ENCODE results near the gene BAG3. TPM values are rescaled to one million over a fixed set of nuclear protein-coding genes. Genes with fewer than 3 reads are reported as not detected.

Gene BAG3
- total RNA-seq, 1 experiment from 2014 or later, result 131 TPM

DNA sequence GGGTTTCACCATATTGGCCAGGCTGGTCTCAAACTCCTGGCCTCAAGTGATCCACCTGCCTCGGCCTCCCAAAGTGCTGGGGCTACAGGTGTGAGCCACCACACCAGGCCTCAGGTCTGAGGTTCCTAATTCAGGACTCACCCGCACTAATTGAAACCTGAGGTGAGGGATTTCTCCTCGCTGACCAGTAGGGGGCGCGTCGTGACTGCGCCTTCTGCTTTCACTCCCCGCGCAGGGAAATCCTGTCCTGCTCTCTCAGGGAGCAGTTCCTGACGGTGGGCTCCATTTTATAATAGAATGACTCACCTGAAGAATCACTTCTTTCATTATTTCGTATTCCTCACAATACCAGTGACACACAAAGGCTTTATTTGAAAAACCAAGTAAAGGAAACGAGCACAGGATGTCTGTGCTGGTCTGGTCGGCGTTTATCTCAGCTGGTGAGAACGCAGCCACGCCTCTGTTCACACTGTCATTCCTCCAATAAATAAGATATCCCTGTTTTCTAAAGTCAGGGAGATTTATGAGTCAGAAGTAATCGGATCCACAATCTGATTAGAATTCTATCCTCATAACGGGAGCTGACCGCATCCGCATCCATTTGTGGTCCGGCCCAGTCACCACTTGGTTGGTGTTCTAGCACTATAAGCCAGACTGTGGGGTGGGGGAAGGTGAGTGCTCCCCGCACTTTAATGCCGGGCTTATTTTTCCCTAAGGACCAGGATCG, 35.4 kb downstream of the BAG3 start:
- peak; percentile 93 for ATAC-seq

GRCh38 chr10:119687192-119688032, 36.2 kb downstream of the BAG3 start:
- in situ Hi-C loops (cut with HindIII; ENCODE audit: low pct_unique_long_range_greater_than_20kb, low sequenced_read_pairs), result no loop called here
- TF ChIP-seq POLR2AphosphoS5 (IDR thresholded peaks at IDR 0.05; ENCODE audit: low read depth, low read length), result no peak
- TF ChIP-seq, protein P1, sequence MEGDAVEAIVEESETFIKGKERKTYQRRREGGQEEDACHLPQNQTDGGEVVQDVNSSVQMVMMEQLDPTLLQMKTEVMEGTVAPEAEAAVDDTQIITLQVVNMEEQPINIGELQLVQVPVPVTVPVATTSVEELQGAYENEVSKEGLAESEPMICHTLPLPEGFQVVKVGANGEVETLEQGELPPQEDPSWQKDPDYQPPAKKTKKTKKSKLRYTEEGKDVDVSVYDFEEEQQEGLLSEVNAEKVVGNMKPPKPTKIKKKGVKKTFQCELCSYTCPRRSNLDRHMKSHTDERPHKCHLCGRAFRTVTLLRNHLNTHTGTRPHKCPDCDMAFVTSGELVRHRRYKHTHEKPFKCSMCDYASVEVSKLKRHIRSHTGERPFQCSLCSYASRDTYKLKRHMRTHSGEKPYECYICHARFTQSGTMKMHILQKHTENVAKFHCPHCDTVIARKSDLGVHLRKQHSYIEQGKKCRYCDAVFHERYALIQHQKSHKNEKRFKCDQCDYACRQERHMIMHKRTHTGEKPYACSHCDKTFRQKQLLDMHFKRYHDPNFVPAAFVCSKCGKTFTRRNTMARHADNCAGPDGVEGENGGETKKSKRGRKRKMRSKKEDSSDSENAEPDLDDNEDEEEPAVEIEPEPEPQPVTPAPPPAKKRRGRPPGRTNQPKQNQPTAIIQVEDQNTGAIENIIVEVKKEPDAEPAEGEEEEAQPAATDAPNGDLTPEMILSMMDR (IDR thresholded peaks at IDR 0.05), result no peak
- no peak for TF ChIP-seq TCF7L2 (IDR thresholded peaks at IDR 0.05; ENCODE audit: low read depth, low read length)
- TF ChIP-seq SIN3A (IDR thresholded peaks at IDR 0.05; ENCODE audit: borderline replicate concordance, insufficient read depth, low read depth, low read length), result no peak
- TF ChIP-seq, protein P2, sequence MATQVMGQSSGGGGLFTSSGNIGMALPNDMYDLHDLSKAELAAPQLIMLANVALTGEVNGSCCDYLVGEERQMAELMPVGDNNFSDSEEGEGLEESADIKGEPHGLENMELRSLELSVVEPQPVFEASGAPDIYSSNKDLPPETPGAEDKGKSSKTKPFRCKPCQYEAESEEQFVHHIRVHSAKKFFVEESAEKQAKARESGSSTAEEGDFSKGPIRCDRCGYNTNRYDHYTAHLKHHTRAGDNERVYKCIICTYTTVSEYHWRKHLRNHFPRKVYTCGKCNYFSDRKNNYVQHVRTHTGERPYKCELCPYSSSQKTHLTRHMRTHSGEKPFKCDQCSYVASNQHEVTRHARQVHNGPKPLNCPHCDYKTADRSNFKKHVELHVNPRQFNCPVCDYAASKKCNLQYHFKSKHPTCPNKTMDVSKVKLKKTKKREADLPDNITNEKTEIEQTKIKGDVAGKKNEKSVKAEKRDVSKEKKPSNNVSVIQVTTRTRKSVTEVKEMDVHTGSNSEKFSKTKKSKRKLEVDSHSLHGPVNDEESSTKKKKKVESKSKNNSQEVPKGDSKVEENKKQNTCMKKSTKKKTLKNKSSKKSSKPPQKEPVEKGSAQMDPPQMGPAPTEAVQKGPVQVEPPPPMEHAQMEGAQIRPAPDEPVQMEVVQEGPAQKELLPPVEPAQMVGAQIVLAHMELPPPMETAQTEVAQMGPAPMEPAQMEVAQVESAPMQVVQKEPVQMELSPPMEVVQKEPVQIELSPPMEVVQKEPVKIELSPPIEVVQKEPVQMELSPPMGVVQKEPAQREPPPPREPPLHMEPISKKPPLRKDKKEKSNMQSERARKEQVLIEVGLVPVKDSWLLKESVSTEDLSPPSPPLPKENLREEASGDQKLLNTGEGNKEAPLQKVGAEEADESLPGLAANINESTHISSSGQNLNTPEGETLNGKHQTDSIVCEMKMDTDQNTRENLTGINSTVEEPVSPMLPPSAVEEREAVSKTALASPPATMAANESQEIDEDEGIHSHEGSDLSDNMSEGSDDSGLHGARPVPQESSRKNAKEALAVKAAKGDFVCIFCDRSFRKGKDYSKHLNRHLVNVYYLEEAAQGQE (IDR thresholded peaks at IDR 0.05; ENCODE audit: insufficient read depth in 1 of 2, low read depth in 2 of 2, low read length in 1 of 2), result no peak
- no peak for DNase-seq (ENCODE audit: low read depth, low spot score)
- Histone ChIP-seq H3K4me1 (ENCODE audit: control insufficient read depth, insufficient read depth, low read length) (peaks cover 19% of the 10 kb centered on the region), H3K27ac (ENCODE audit: low read length) (peak overlapping the region; percentile 75), H3K27me3 (ENCODE audit: control insufficient read depth, insufficient read depth, low read length) (no peaks in the 10 kb centered on the region), H3K9me3 (ENCODE audit: control insufficient read depth, insufficient read depth, low read depth, low read length) (no peaks in the 10 kb centered on the region), H3K36me3 (ENCODE audit: control insufficient read depth, insufficient read depth, low read length) (no peaks in the 10 kb centered on the region), H3K4me3 (ENCODE audit: low read depth in 2 of 2, low read length in 2 of 2) (peak overlapping the region; percentile 40 to 63)
- no TSS peak for BruUV-seq (replicated peaks)
- ChIA-PET POLR2A (interaction anchor here (1.2 kb wide), 1 partner anchor 38 kb away, joined by 5 read pairs; no protein-coding TSS in a partner anchor), CTCF (interaction anchor here (1.0 to 1.5 kb wide), 8 partner anchors 11 to 172 kb away, joined by 3 to 13 read pairs (median 4); partner anchors contain the start of gene INPP5F)
- ATAC-seq, result peak; percentile 54
- intact Hi-C loops (cut with micrococcal nuclease; ENCODE audit: unreplicated experiment), result loop anchor here (5.0 kb wide), 1 partner anchor 175 kb away; no protein-coding TSS in a partner anchor

More for the DNA sequence above, 35.4 kb downstream of the BAG3 start:
- in situ Hi-C loops (cut with HindIII; ENCODE audit: low pct_unique_long_range_greater_than_20kb, low sequenced_read_pairs), result no loop called here
- intact Hi-C loops (cut with micrococcal nuclease; ENCODE audit: unreplicated experiment), result loop anchor here (5.0 kb wide), 1 partner anchor 176 kb away; no protein-coding TSS in a partner anchor
- Histone ChIP-seq H3K27ac (ENCODE audit: low read length) (peak overlapping the region; percentile 75), H3K4me1 (ENCODE audit: control insufficient read depth, insufficient read depth, low read length) (peaks cover 22% of the 10 kb centered on the region), H3K36me3 (ENCODE audit: control insufficient read depth, insufficient read depth, low read length) (no peaks in the 10 kb centered on the region), H3K4me3 (ENCODE audit: low read depth in 2 of 2, low read length in 2 of 2) (peak overlapping the region; percentile 40 to 63), H3K9me3 (ENCODE audit: control insufficient read depth, insufficient read depth, low read depth, low read length) (no peaks in the 10 kb centered on the region), H3K27me3 (ENCODE audit: control insufficient read depth, insufficient read depth, low read length) (no peaks in the 10 kb centered on the region)
- POLR2A ChIA-PET, result interaction anchor here (0.6 to 1.2 kb wide), 2 partner anchors 38 to 168 kb away, joined by 4 to 5 read pairs; no protein-coding TSS in a partner anchor
- no TSS peak for BruUV-seq (replicated peaks)
- TF ChIP-seq TCF7L2 (IDR thresholded peaks at IDR 0.05; ENCODE audit: low read depth, low read length) (no peak), SIN3A (IDR thresholded peaks at IDR 0.05; ENCODE audit: borderline replicate concordance, insufficient read depth, low read depth, low read length) (no peak)
- TF ChIP-seq, protein P1 (IDR thresholded peaks at IDR 0.05), result peak; percentile 99
- CTCF ChIA-PET, result interaction anchor here (0.7 to 1.5 kb wide), 8 partner anchors 12 to 185 kb away, joined by 3 to 13 read pairs (median 4); partner anchors contain the start of gene INPP5F
- no peak for DNase-seq (ENCODE audit: low read depth, low spot score)

Measured in Panc1 (cell line).